ENCODE data around the gene COL4A4.
"Not testable (repeated sequence)": the region's sequence is repeated elsewhere in the genome, so short reads cannot be mapped to it uniquely, and the experiment has no call there.

The COL4A4 gene
- 0 to 7.6 (median 0) reads per million in 17 experiments for total RNA-seq

- no peak for DNase-seq
These were observed at the start of gene COL4A4, which contains the start of gene COL4A3 for GRCh38 chr2:227163998-227164762. Gene COL4A4 (minus strand): TSS chr2:227164205. CDS start chr2:227147483, 16,722 bp downstream. Gene COL4A3 (plus strand): TSS chr2:227164624. CDS start chr2:227164727, 103 bp downstream.

GRCh38 chr2:227207573-227207972 is 43.6 kb upstream of the COL4A4 start:
- DNase-seq: no peak

GRCh38 chr2:227206406-227206805 is 42.4 kb upstream of the COL4A4 start:
- no peak for DNase-seq

GRCh38 chr2:227205701-227206100 is 41.7 kb upstream of the COL4A4 start:
- DNase-seq: no peak

- DNase-seq: no peak
These were observed 40.4 kb upstream of the COL4A4 start for GRCh38 chr2:227204452-227204851.

- no peak for DNase-seq
These were observed 37.8 kb upstream of the COL4A4 start for GRCh38 chr2:227201771-227202170.

- DNase-seq: no peak
These were observed 34.9 kb upstream of the COL4A4 start for GRCh38 chr2:227198866-227199265.

GRCh38 chr2:227194219-227194618 is 30.2 kb upstream of the COL4A4 start:
- no peak for DNase-seq

- DNase-seq: no peak
These were observed 28.5 kb upstream of the COL4A4 start for GRCh38 chr2:227192491-227192890.

- no peak for DNase-seq
These were observed 27.4 kb upstream of the COL4A4 start for GRCh38 chr2:227191367-227191766.

- no peak for DNase-seq
These were observed 24.3 kb upstream of the COL4A4 start for GRCh38 chr2:227188292-227188691.

- no peak for DNase-seq
These were observed 22.7 kb upstream of the COL4A4 start for GRCh38 chr2:227186751-227187150.

- DNase-seq: no peak
These were observed 21.7 kb upstream of the COL4A4 start for GRCh38 chr2:227185615-227186232.

GRCh38 chr2:227183657-227184367 is 19.8 kb upstream of the COL4A4 start:
- DNase-seq: no peak

- no peak for DNase-seq
These were observed 18.8 kb upstream of the COL4A4 start for GRCh38 chr2:227182765-227183164.

GRCh38 chr2:227180770-227181169 is 16.8 kb upstream of the COL4A4 start:
- DNase-seq: no peak

- no peak for DNase-seq
These were observed 16.1 kb upstream of the COL4A4 start for GRCh38 chr2:227179988-227180685.

GRCh38 chr2:227177592-227178336 is 13.8 kb upstream of the COL4A4 start:
- no peak for DNase-seq

- not testable (repeated sequence) for DNase-seq
These were observed 7.8 kb upstream of the COL4A4 start for GRCh38 chr2:227171779-227172178.

GRCh38 chr2:227164763-227165291 is 822 bp upstream of the COL4A4 start:
- DNase-seq: no peak

GRCh38 chr2:227163485-227163997 is 464 bp downstream of the COL4A4 start:
- DNase-seq: no peak

GRCh38 chr2:227161947-227162346 is 2.1 kb downstream of the COL4A4 start:
- DNase-seq: no peak
